DND-41 (cell line): Measurements from ENCODE around the gene MCCD1.

ENCODE experiments used
- ATAC-seq: fragments of 200-7000 bp; cut with Tn5 transposase; 3 replicates; pipeline ENCODE4 v1.9.1; 2021; ENCODE audit warnings: low read depth; ENCODE audit not compliant: insufficient read depth
- DNase-seq: peaks from one replicate; pipeline ENCODE4 v3.0.0-alpha.2; 2020
- H2AFZ ChIP-seq: 2 replicates; pipeline ENCODE4 v1.6.0; 2012; ENCODE audit warnings: low read depth, low read length
- H3K27ac ChIP-seq: 2 replicates; pipeline ENCODE4 v1.5.1; 2012; ENCODE audit warnings: low read length, inconsistent platforms
- H3K27me3 ChIP-seq: fragments of 200-600 bp; sonication (generic); 2 replicates; pipeline ENCODE4 v1.6.0; 2012; ENCODE audit warnings: low read length, mild to moderate bottlenecking, inconsistent platforms; ENCODE audit not compliant: insufficient read depth, poor library complexity
- H3K36me3 ChIP-seq: 2 replicates; pipeline ENCODE4 v1.5.1; 2012; ENCODE audit warnings: low read length, inconsistent platforms; ENCODE audit not compliant: insufficient read depth
- H3K4me1 ChIP-seq: 2 replicates; pipeline ENCODE4 v1.5.1; 2012; ENCODE audit warnings: mild to moderate bottlenecking, low read length; ENCODE audit not compliant: insufficient read depth
- H3K4me2 ChIP-seq: 2 replicates; pipeline ENCODE4 v1.6.0; 2012; ENCODE audit warnings: mild to moderate bottlenecking, moderate library complexity, low read length, inconsistent platforms; ENCODE audit not compliant: insufficient read depth
- H3K4me3 ChIP-seq, 2 experiments: fragments of 200-600 bp in 1 of 2; shearing (Covaris generic) in 1 of 2; 2 replicates each; pipeline ENCODE4 v1.5.1; 2012 to 2016; ENCODE audit warnings: inconsistent platforms in 2 of 2, low read length in 2 of 2, mild to moderate bottlenecking in 2 of 2, low read depth in 1 of 2, moderate library complexity in 1 of 2
- H3K79me2 ChIP-seq: 2 replicates; pipeline ENCODE4 v1.6.0; 2012; ENCODE audit warnings: low read length, inconsistent platforms; ENCODE audit not compliant: insufficient read depth
- H3K9ac ChIP-seq: 2 replicates; pipeline ENCODE4 v1.6.0; 2012; ENCODE audit warnings: low read depth, mild to moderate bottlenecking, inconsistent platforms, low read length, moderate library complexity
- H3K9me3 ChIP-seq: 2 replicates; pipeline ENCODE4 v1.5.1; 2012; ENCODE audit warnings: low read length, moderate library complexity, mild to moderate bottlenecking, inconsistent platforms; ENCODE audit not compliant: insufficient read depth, severe bottlenecking
- H4K20me1 ChIP-seq: 2 replicates; pipeline ENCODE4 v1.6.0; 2012; ENCODE audit warnings: low read length; ENCODE audit not compliant: insufficient read depth
- CTCF ChIP-seq: IDR thresholded peaks from 2 replicates; pipeline ENCODE4 v1.5.1; 2012; ENCODE audit warnings: borderline replicate concordance, low read length, moderate library complexity, mild to moderate bottlenecking; ENCODE audit not compliant: poor library complexity, severe bottlenecking; ENCODE audit errors: extremely low read depth
- EZH2 ChIP-seq: IDR thresholded peaks from 3 replicates; pipeline ENCODE4 v1.6.1; 2012; ENCODE audit warnings: borderline replicate concordance, low read depth, mild to moderate bottlenecking, moderate library complexity, low read length, inconsistent platforms; ENCODE audit not compliant: severe bottlenecking

The MCCD1 gene

GRCh38 chr6:31574106-31575061 is 45.6 kb downstream of the MCCD1 start:
- Histone ChIP-seq H3K4me3 (peak overlapping the region in 1 of 2 experiments; percentile 62; a peak in 2 of 4 replicates), H3K4me1 (peaks cover 28% of the 10 kb centered on the region), H2AFZ (peak overlapping the region; percentile 80)

GRCh38 chr6:31575335-31575901 is 46.7 kb downstream of the MCCD1 start, which contains the start of gene TNF:
Gene TNF (plus strand): TSS chr6:31575565. CDS start chr6:31575742, 177 bp downstream.
- Histone ChIP-seq H3K36me3 (no peaks in the 10 kb centered on the region), H3K4me1 (peaks cover 31% of the 10 kb centered on the region), H3K4me3 (peak within 1 kb of the TSS; percentile 4 to 62; a peak in 3 of 4 replicates), H2AFZ (peak within 1 kb of the TSS; percentile 80), H3K9me3 (no peaks in the 10 kb centered on the region), H3K79me2 (no peaks in the 10 kb centered on the region), H3K27ac (peak within 1 kb of the TSS; percentile 76), H4K20me1 (no peaks in the 10 kb centered on the region), H3K9ac (peak within 1 kb of the TSS; percentile 65), H3K4me2 (peak within 1 kb of the TSS; percentile 66), H3K27me3 (no peaks in the 10 kb centered on the region)
- peak; percentile 74 for ATAC-seq
- DNase-seq: peak; percentile 92
- no peak for TF ChIP-seq EZH2
- TF ChIP-seq CTCF: no peak

More at GRCh38 chr6:31574106-31575061, 45.6 kb downstream of the MCCD1 start:
- no peaks in the 10 kb centered on the region for H4K20me1 ChIP-seq
- peak overlapping the region; percentile 65 for H3K9ac ChIP-seq
- no peaks in the 10 kb centered on the region for H3K9me3 ChIP-seq
- H3K27me3 ChIP-seq: no peaks in the 10 kb centered on the region
- no peak for ATAC-seq
- TF ChIP-seq CTCF: no peak
- no peak for TF ChIP-seq EZH2
- H3K4me2 ChIP-seq: peak overlapping the region; percentile 66
- DNase-seq: no peak
- H3K27ac ChIP-seq: peak overlapping the region; percentile 76
- H3K79me2 ChIP-seq: no peaks in the 10 kb centered on the region
- H3K36me3 ChIP-seq: no peaks in the 10 kb centered on the region

- H3K4me1 ChIP-seq: peaks cover 37% of the 10 kb centered on the region
- peak overlapping the region; percentile 4 to 62; a peak in 3 of 4 replicates for H3K4me3 ChIP-seq
- peaks cover 2% of the 10 kb centered on the region; the same call in 1 of the 2 replicates for H3K79me2 ChIP-seq
- peak overlapping the region; percentile 76 for H3K27ac ChIP-seq
- TF ChIP-seq CTCF: no peak
- TF ChIP-seq EZH2: no peak
- ATAC-seq: no peak
- no peaks in the 10 kb centered on the region; the same call in 1 of the 2 replicates for H3K36me3 ChIP-seq
- peak overlapping the region; percentile 80 for H2AFZ ChIP-seq
- no peak for DNase-seq
- no peaks in the 10 kb centered on the region for H4K20me1 ChIP-seq
- H3K9ac ChIP-seq: peak overlapping the region; percentile 65
- peak overlapping the region; percentile 66 for H3K4me2 ChIP-seq
- H3K9me3 ChIP-seq: no peaks in the 10 kb centered on the region
- H3K27me3 ChIP-seq: peaks cover 3% of the 10 kb centered on the region
These were observed 47.4 kb downstream of the MCCD1 start for GRCh38 chr6:31575952-31576685.
